ENCODE data around the gene CNPY1. TPM values are rescaled to one million over a fixed set of nuclear protein-coding genes. Genes with fewer than 3 reads are reported as not detected.
A peak's percentile ranks its signal among the peaks of the same experiment; 100 is the strongest.

CNPY1 gene
- total RNA-seq, 2 donors from 2014 or later, result 0.33 TPM; not detected in 1

GRCh38 chr7:155493744-155494538, 52.4 kb downstream of the CNPY1 start:
- no peak overlapping the region for H3K4me3 Mint-ChIP-seq
- H3K27ac Mint-ChIP-seq, result no peak overlapping the region
- H3K4me1 Mint-ChIP-seq, result peaks cover 11% of the 10 kb centered on the region
- Histone ChIP-seq H3K4me3 (ENCODE audit: low read length) (no peak overlapping the region), H3K27ac (ENCODE audit: low read depth, low read length) (no peak overlapping the region), H3K36me3 (ENCODE audit: control insufficient read depth, insufficient read depth, low read length) (no peaks in the 10 kb centered on the region), H3K4me1 (ENCODE audit: control insufficient read depth, insufficient read depth, low read length) (no peaks in the 10 kb centered on the region), H3K9ac (ENCODE audit: extremely low read depth, low read length, poor library complexity, severe bottlenecking) (no peak overlapping the region), H3K9me3 (ENCODE audit: control insufficient read depth, low read length) (no peaks in the 10 kb centered on the region), H3K27me3 (ENCODE audit: control insufficient read depth, insufficient read depth, low read length, poor library complexity, severe bottlenecking) (peaks cover 71% of the 10 kb centered on the region)
- TF ChIP-seq, protein P1, sequence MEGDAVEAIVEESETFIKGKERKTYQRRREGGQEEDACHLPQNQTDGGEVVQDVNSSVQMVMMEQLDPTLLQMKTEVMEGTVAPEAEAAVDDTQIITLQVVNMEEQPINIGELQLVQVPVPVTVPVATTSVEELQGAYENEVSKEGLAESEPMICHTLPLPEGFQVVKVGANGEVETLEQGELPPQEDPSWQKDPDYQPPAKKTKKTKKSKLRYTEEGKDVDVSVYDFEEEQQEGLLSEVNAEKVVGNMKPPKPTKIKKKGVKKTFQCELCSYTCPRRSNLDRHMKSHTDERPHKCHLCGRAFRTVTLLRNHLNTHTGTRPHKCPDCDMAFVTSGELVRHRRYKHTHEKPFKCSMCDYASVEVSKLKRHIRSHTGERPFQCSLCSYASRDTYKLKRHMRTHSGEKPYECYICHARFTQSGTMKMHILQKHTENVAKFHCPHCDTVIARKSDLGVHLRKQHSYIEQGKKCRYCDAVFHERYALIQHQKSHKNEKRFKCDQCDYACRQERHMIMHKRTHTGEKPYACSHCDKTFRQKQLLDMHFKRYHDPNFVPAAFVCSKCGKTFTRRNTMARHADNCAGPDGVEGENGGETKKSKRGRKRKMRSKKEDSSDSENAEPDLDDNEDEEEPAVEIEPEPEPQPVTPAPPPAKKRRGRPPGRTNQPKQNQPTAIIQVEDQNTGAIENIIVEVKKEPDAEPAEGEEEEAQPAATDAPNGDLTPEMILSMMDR (conservative IDR thresholded peaks at IDR 0.05), result no peak
- H3K9me3 Mint-ChIP-seq, result no peaks in the 10 kb centered on the region
- no peak for DNase-seq
- whole genome bisulfite sequencing, 2 experiments (ENCODE audit: insufficient coverage in 1 of 2, insufficient read length in 1 of 2), result 90 to 93% methylated on average over 26 to 33 of the region's 33 CpGs
- H3K36me3 Mint-ChIP-seq (ENCODE audit: low read depth), result no peaks in the 10 kb centered on the region
- H3K27me3 Mint-ChIP-seq (ENCODE audit: insufficient read depth), result peaks cover 82% of the 10 kb centered on the region

- Histone ChIP-seq H3K9ac (ENCODE audit: extremely low read depth, low read length, poor library complexity, severe bottlenecking) (no peak overlapping the region), H3K9me3 (ENCODE audit: control insufficient read depth, low read length) (no peaks in the 10 kb centered on the region), H3K4me1 (ENCODE audit: control insufficient read depth, insufficient read depth, low read length) (no peaks in the 10 kb centered on the region), H3K4me3 (ENCODE audit: low read length) (no peak overlapping the region), H3K27ac (ENCODE audit: low read depth, low read length) (peak overlapping the region; percentile 99), H3K36me3 (ENCODE audit: control insufficient read depth, insufficient read depth, low read length) (no peaks in the 10 kb centered on the region), H3K27me3 (ENCODE audit: control insufficient read depth, insufficient read depth, low read length, poor library complexity, severe bottlenecking) (peaks cover 74% of the 10 kb centered on the region)
- no peak for DNase-seq
- TF ChIP-seq, protein P1 (conservative IDR thresholded peaks at IDR 0.05), result no peak
- H3K27ac Mint-ChIP-seq, result no peak overlapping the region
- peaks cover 7% of the 10 kb centered on the region for H3K4me1 Mint-ChIP-seq
- no peaks in the 10 kb centered on the region for H3K36me3 Mint-ChIP-seq (ENCODE audit: low read depth)
- no peaks in the 10 kb centered on the region for H3K9me3 Mint-ChIP-seq
- H3K27me3 Mint-ChIP-seq (ENCODE audit: insufficient read depth), result peaks cover 88% of the 10 kb centered on the region
- H3K4me3 Mint-ChIP-seq, result no peak overlapping the region
- 56 to 75% methylated on average over 8 to 11 of the region's 11 CpGs for WGBS, 2 experiments (ENCODE audit: insufficient coverage in 1 of 2, insufficient read length in 1 of 2)
Observed at GRCh38 chr7:155491812-155492211, 54.5 kb downstream of the CNPY1 start.

DNA sequence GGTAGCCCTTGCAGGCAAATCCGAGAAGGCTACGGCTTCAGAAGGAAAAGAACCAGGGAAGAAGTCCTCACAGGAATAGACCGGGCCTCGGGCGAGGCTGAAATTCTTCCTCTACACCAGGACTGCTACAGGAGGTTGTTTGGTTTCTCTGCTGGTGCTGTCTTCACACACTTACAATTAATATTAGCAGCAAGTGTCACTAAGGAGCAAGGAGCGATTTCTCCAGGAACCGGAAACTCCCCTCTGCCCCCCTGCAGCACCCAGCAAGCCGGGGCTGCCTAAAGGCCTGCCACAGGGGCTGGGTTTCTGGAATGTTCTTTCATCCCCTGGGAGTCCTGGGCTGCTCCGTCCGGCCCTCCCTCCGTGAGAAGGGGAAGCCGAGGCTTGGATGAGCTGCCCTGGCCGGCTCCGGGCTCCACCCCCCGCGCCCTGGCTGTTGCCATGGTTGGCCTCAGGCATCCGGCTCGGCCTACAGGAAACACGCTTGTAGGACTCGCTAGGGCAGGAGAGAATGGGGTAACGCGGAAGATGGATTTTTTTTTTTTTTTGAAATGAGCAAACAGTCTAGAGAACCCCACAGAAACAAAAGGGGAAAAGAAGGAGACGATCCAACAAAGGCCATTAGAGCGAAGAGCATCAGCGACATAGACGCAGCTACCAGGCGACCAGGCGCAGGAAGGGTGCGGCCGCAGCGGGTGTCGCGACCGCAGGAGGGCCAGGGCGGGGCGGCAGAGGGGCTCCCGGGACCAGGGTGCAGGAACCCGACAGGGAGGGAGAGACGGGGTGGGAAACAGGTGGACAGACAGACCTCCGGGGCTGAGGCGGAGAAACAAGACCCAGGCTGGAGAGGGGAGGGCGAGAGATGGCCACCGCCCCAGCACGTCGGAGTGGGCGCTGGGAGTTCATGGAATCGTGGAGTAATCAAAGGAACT, 55.4 kb downstream of the CNPY1 start:
- Mint-ChIP-seq H3K27me3 (ENCODE audit: insufficient read depth) (peaks cover 93% of the 10 kb centered on the region), H3K4me1 (peaks cover 7% of the 10 kb centered on the region), H3K4me3 (peak overlapping the region; percentile 50), H3K9me3 (no peaks in the 10 kb centered on the region), H3K27ac (no peak overlapping the region), H3K36me3 (ENCODE audit: low read depth) (no peaks in the 10 kb centered on the region)
- H3K4me3 ChIP-seq (ENCODE audit: low read length), result no peak overlapping the region
- H3K27me3 ChIP-seq (ENCODE audit: control insufficient read depth, insufficient read depth, low read length, poor library complexity, severe bottlenecking), result peaks cover 78% of the 10 kb centered on the region
- no peaks in the 10 kb centered on the region for H3K4me1 ChIP-seq (ENCODE audit: control insufficient read depth, insufficient read depth, low read length)
- peak; percentile 77 for DNase-seq
- H3K36me3 ChIP-seq (ENCODE audit: control insufficient read depth, insufficient read depth, low read length), result no peaks in the 10 kb centered on the region
- no peaks in the 10 kb centered on the region for H3K9me3 ChIP-seq (ENCODE audit: control insufficient read depth, low read length)
- peak overlapping the region; percentile 99 for H3K27ac ChIP-seq (ENCODE audit: low read depth, low read length)
- H3K9ac ChIP-seq (ENCODE audit: extremely low read depth, low read length, poor library complexity, severe bottlenecking), result no peak overlapping the region
- TF ChIP-seq, protein P1 (conservative IDR thresholded peaks at IDR 0.05), result no peak
- 47 to 50% methylated on average over 41 to 47 of the region's 47 CpGs for WGBS, 2 experiments (ENCODE audit: insufficient coverage in 1 of 2, insufficient read length in 1 of 2)
